Fibroblast of lung (primary cell): ENCODE data around the gene PAX3. TPM values are rescaled to one million over a fixed set of nuclear protein-coding genes. Genes with fewer than 3 reads are reported as not detected.

Experiments used
- DNase-seq, 2 donors: peaks; one replicate each; pipeline versions ENCODE4 v3.0.0 to v3.0.0-alpha.2; 2010; ENCODE audit warnings: low read depth in 2 of 2
- H2AFZ ChIP-seq: 2 replicates; pipeline ENCODE4 v1.5.1; 2012; ENCODE audit warnings: low read length, control low read depth, inconsistent platforms
- H3K27ac ChIP-seq: 2 replicates; pipeline ENCODE4 v1.5.1; 2011; ENCODE audit warnings: low read length, control low read depth; ENCODE audit not compliant: insufficient read depth
- H3K27me3 ChIP-seq: 2 replicates; pipeline ENCODE4 v1.5.1; 2011; ENCODE audit warnings: mild to moderate bottlenecking, low read length; ENCODE audit not compliant: control insufficient read depth, insufficient read depth
- H3K36me3 ChIP-seq: 2 replicates; pipeline ENCODE4 v1.5.1; 2011; ENCODE audit warnings: low read length; ENCODE audit not compliant: control insufficient read depth, insufficient read depth
- H3K4me1 ChIP-seq: 2 replicates; pipeline ENCODE4 v1.5.1; 2011; ENCODE audit warnings: low read length; ENCODE audit not compliant: control insufficient read depth, insufficient read depth; ENCODE audit errors: extremely low read depth
- H3K4me2 ChIP-seq: 2 replicates; pipeline ENCODE4 v1.5.1; 2011; ENCODE audit warnings: low read length, control low read depth; ENCODE audit not compliant: insufficient read depth; ENCODE audit errors: extremely low read depth
- H3K4me3 ChIP-seq, 4 experiments: fragments of 200-600 bp in 1 of 4; sonication (generic) in 1 of 4; replicated peaks in 1 of 4; 2 replicates each; pipeline ENCODE4 v1.5.1; 2011 to 2016; ENCODE audit warnings: low read length in 4 of 4, low read depth in 3 of 4, mild to moderate bottlenecking in 3 of 4, control low read depth in 2 of 4, inconsistent platforms in 1 of 4, mixed read lengths in 1 of 4; ENCODE audit not compliant: insufficient read depth in 1 of 4; ENCODE audit errors: control extremely low read depth in 1 of 4
- H3K79me2 ChIP-seq: 2 replicates; pipeline ENCODE4 v1.5.1; 2012; ENCODE audit warnings: mild to moderate bottlenecking, low read length, inconsistent platforms; ENCODE audit not compliant: control insufficient read depth, insufficient read depth
- H3K9ac ChIP-seq: 2 replicates; pipeline ENCODE4 v1.5.1; 2011; ENCODE audit warnings: mild to moderate bottlenecking, low read length, control low read depth; ENCODE audit not compliant: insufficient read depth
- H3K9me3 ChIP-seq: 2 replicates; pipeline ENCODE4 v1.5.1; 2012; ENCODE audit warnings: low read depth, low read length; ENCODE audit not compliant: control insufficient read depth, insufficient read depth
- H4K20me1 ChIP-seq: 2 replicates; pipeline ENCODE4 v1.5.1; 2011; ENCODE audit warnings: low read length; ENCODE audit not compliant: control insufficient read depth, insufficient read depth; ENCODE audit errors: extremely low read depth
- EZH2 ChIP-seq: IDR thresholded peaks from 2 replicates; pipeline ENCODE4 v1.5.1; 2012; ENCODE audit warnings: low read length, control low read depth, mild to moderate bottlenecking; ENCODE audit errors: missing control alignments
- polyA plus RNA-seq, 2 donors: library from polyadenylated mRNA; depleted of rRNA in 1 of 2; stranded (reverse) in 1 of 2; unstranded in 1 of 2; fragments of >200 nt; gene quantifications; 2 replicates each; pipeline ENCODE4 v1.2.1, GENCODE V29; 2011 to 2012; ENCODE audit warnings: missing spikeins in 1 of 2
- total RNA-seq: library from RNA; depleted of rRNA; stranded (reverse); fragments of >200 nt; gene quantifications from 2 replicates; pipeline ENCODE4 v1.2.1, GENCODE V29; 2014
- TF ChIP-seq, protein P1 (sequence below), 2 donors: IDR thresholded peaks in 1 of 2; conservative IDR thresholded peaks in 1 of 2; 1 replicate in 1 of 2; 2 replicates in 1 of 2; pipeline ENCODE4 v1.5.1; 2011 to 2012; ENCODE audit warnings: low read length in 2 of 2, control low read depth in 1 of 2, inconsistent platforms in 1 of 2, low read depth in 1 of 2, mild to moderate bottlenecking in 1 of 2

Gene PAX3
- total and polyA plus RNA-seq, 2 donors (not counting 1 experiment from before 2014, with no cell fraction given): not detected

- no peak for DNase-seq
- no peaks in the 10 kb centered on the region for H4K20me1 ChIP-seq
- no peak overlapping the region for H3K9ac ChIP-seq
- TF ChIP-seq, protein P1, sequence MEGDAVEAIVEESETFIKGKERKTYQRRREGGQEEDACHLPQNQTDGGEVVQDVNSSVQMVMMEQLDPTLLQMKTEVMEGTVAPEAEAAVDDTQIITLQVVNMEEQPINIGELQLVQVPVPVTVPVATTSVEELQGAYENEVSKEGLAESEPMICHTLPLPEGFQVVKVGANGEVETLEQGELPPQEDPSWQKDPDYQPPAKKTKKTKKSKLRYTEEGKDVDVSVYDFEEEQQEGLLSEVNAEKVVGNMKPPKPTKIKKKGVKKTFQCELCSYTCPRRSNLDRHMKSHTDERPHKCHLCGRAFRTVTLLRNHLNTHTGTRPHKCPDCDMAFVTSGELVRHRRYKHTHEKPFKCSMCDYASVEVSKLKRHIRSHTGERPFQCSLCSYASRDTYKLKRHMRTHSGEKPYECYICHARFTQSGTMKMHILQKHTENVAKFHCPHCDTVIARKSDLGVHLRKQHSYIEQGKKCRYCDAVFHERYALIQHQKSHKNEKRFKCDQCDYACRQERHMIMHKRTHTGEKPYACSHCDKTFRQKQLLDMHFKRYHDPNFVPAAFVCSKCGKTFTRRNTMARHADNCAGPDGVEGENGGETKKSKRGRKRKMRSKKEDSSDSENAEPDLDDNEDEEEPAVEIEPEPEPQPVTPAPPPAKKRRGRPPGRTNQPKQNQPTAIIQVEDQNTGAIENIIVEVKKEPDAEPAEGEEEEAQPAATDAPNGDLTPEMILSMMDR (conservative IDR thresholded peaks at IDR 0.05 in 1 of 2, IDR thresholded peaks at IDR 0.05 in 1 of 2; ENCODE audit: low read depth in 1 of 2, low read length in 2 of 2): no peak
- TF ChIP-seq EZH2: no peak
- no peaks in the 10 kb centered on the region for H3K79me2 ChIP-seq
- H3K9me3 ChIP-seq: no peaks in the 10 kb centered on the region
- no peak overlapping the region for H3K27ac ChIP-seq
- H3K4me1 ChIP-seq: no peaks in the 10 kb centered on the region
- H3K4me3 ChIP-seq: no peak overlapping the region
- no peak overlapping the region for H3K4me2 ChIP-seq
- H3K27me3 ChIP-seq: peaks cover 50% of the 10 kb centered on the region
- H2AFZ ChIP-seq: no peak overlapping the region
- H3K36me3 ChIP-seq: no peaks in the 10 kb centered on the region
These were observed 15.0 kb upstream of the PAX3 start for GRCh38 chr2:222313816-222314215.

GRCh38 chr2:222311978-222312738 lies 13.4 kb upstream of the PAX3 start:
- Histone ChIP-seq H4K20me1 (no peaks in the 10 kb centered on the region), H2AFZ (no peak overlapping the region)

GRCh38 chr2:222311319-222311977 lies 12.7 kb upstream of the PAX3 start:
- Histone ChIP-seq H3K36me3 (no peaks in the 10 kb centered on the region), H3K4me1 (peaks cover under 1% of the 10 kb centered on the region), H3K9ac (no peak overlapping the region), H3K4me3 (no peak overlapping the region), H3K27me3 (peaks cover 61% of the 10 kb centered on the region), H2AFZ (no peak overlapping the region), H4K20me1 (no peaks in the 10 kb centered on the region), H3K79me2 (no peaks in the 10 kb centered on the region), H3K4me2 (no peak overlapping the region), H3K9me3 (no peaks in the 10 kb centered on the region), H3K27ac (no peak overlapping the region)
- DNase-seq: peak in 1 of 2 donors; percentile 32
- peak; percentile 72 for TF ChIP-seq EZH2
- TF ChIP-seq, protein P1 (conservative IDR thresholded peaks at IDR 0.05 in 1 of 2, IDR thresholded peaks at IDR 0.05 in 1 of 2; ENCODE audit: low read depth in 1 of 2, low read length in 2 of 2): no peak

More at GRCh38 chr2:222311978-222312738, 13.4 kb upstream of the PAX3 start:
- Histone ChIP-seq H3K9me3 (no peaks in the 10 kb centered on the region), H3K27me3 (peaks cover 54% of the 10 kb centered on the region), H3K79me2 (no peaks in the 10 kb centered on the region), H3K4me3 (no peak overlapping the region), H3K4me1 (no peaks in the 10 kb centered on the region), H3K9ac (no peak overlapping the region), H3K4me2 (no peak overlapping the region), H3K27ac (no peak overlapping the region), H3K36me3 (no peaks in the 10 kb centered on the region)
- no peak for DNase-seq
- TF ChIP-seq, protein P1 (conservative IDR thresholded peaks at IDR 0.05 in 1 of 2, IDR thresholded peaks at IDR 0.05 in 1 of 2; ENCODE audit: low read depth in 1 of 2, low read length in 2 of 2): no peak
- TF ChIP-seq EZH2: peak; percentile 84
